HepG2 (cell line): ENCODE results near the gene FBF1. TPM values are rescaled to one million over a fixed set of nuclear protein-coding genes. Genes with fewer than 3 reads are reported as not detected.

Experiments
- AHDC1 ChIP-seq: sonication (generic); formaldehyde crosslinking; IDR thresholded peaks from 2 replicates; pipeline ENCODE4 v1.5.1; 2020; ENCODE audit warnings: mild to moderate bottlenecking, missing genetic modification reagents, borderline replicate concordance
- CREB1 ChIP-seq, 2 experiments: fragments of 450-650 bp in 1 of 2; IDR thresholded peaks; 2 replicates each; pipeline ENCODE4 v1.6.1; 2016 to 2017; ENCODE audit warnings: control low read depth in 1 of 2, mild to moderate bottlenecking in 1 of 2, missing compliant biosample characterization in 1 of 2, missing genetic modification characterization in 1 of 2
- FOXA3 ChIP-seq: IDR thresholded peaks from 2 replicates; pipeline ENCODE4 v1.6.1; 2016; ENCODE audit warnings: missing genetic modification reagents, missing compliant biosample characterization
- GATAD2A ChIP-seq: IDR thresholded peaks from 2 replicates; pipeline ENCODE4 v1.6.1; 2016
- HOXA5 ChIP-seq: sonication (generic); formaldehyde crosslinking; IDR thresholded peaks from 2 replicates; pipeline ENCODE4 v1.4.0; 2020; ENCODE audit warnings: missing genetic modification reagents
- MXD4 ChIP-seq: IDR thresholded peaks from 2 replicates; pipeline ENCODE4 v1.6.1; 2016; ENCODE audit warnings: mild to moderate bottlenecking, missing biosample characterization, missing genetic modification reagents
- NR2F6 ChIP-seq, 2 experiments: IDR thresholded peaks; 2 replicates each; pipeline ENCODE4 v1.6.1; 2016; ENCODE audit warnings: antibody characterized with exemption in 1 of 2, mild to moderate bottlenecking in 1 of 2
- PITX1 ChIP-seq: sonication (generic); formaldehyde crosslinking; IDR thresholded peaks from 2 replicates; pipeline ENCODE4 v1.5.1; 2020; ENCODE audit warnings: mild to moderate bottlenecking, missing genetic modification reagents
- SAP130 ChIP-seq: IDR thresholded peaks from 2 replicates; pipeline ENCODE4 v1.6.1; 2016; ENCODE audit warnings: low read depth
- SMAD9 ChIP-seq: sonication (generic); formaldehyde crosslinking; IDR thresholded peaks from 2 replicates; pipeline ENCODE4 v1.5.1; 2020; ENCODE audit warnings: mild to moderate bottlenecking, missing genetic modification reagents
- SOX13 ChIP-seq, 3 experiments: fragments of 450-650 bp in 1 of 3; sonication (generic) in 1 of 3; formaldehyde crosslinking in 1 of 3; IDR thresholded peaks in 2 of 3; conservative IDR thresholded peaks in 1 of 3; 2 replicates each; pipeline versions ENCODE4 v1.5.0 to v1.6.1; 2016 to 2020; ENCODE audit warnings: antibody characterized with exemption in 1 of 3, mild to moderate bottlenecking in 1 of 3, missing compliant biosample characterization in 1 of 3, missing genetic modification reagents in 1 of 3, moderate library complexity in 1 of 3
- SUZ12 ChIP-seq: fragments of 150-350 bp; IDR thresholded peaks from 2 replicates; pipeline ENCODE4 v1.6.1; 2014; ENCODE audit warnings: low read depth, low read length
- TBX2 ChIP-seq: sonication (generic); formaldehyde crosslinking; IDR thresholded peaks from 2 replicates; pipeline ENCODE4 v1.5.0; 2020; ENCODE audit warnings: missing genetic modification reagents, mild to moderate bottlenecking, borderline replicate concordance
- ZBTB8A ChIP-seq: sonication (generic); formaldehyde crosslinking; IDR thresholded peaks from 2 replicates; pipeline ENCODE4 v1.4.0; 2020; ENCODE audit warnings: mild to moderate bottlenecking, low read depth, missing genetic modification reagents, borderline replicate concordance
- ZEB1 ChIP-seq: IDR thresholded peaks from 2 replicates; pipeline ENCODE4 v1.6.1; 2012; ENCODE audit warnings: mild to moderate bottlenecking, low read depth, inconsistent platforms; ENCODE audit not compliant: insufficient replicate concordance
- ZHX2 ChIP-seq, 2 experiments: sonication (generic) in 1 of 2; formaldehyde crosslinking in 1 of 2; IDR thresholded peaks; 2 replicates each; pipeline versions ENCODE4 v1.6.1 to v1.9.0; 2014 to 2022; ENCODE audit warnings: antibody characterized with exemption in 1 of 2, borderline replicate concordance in 1 of 2, inconsistent platforms in 1 of 2, low read depth in 1 of 2, missing genetic modification reagents in 1 of 2
- ZSCAN9 ChIP-seq: IDR thresholded peaks from 2 replicates; pipeline ENCODE4 v1.6.1; 2016; ENCODE audit warnings: borderline replicate concordance
- polyA plus RNA-seq, 8 experiments: library from polyadenylated mRNA; depleted of rRNA in 3 of 8; stranded (reverse) in 7 of 8; unstranded in 1 of 8; fragments of >200 nt; fragmentation: Illumina TruSeq in 4 of 8; extraction: Trizol in 4 of 8; gene quantifications; 2 replicates each; pipeline versions ENCODE4 v1.2.1 to v1.2.3, GENCODE V29; 2011 to 2016; ENCODE audit warnings: low read depth in 4 of 8, missing spikeins in 1 of 8, mixed read lengths in 1 of 8; ENCODE audit not compliant: insufficient read depth in 1 of 8
- total RNA-seq, 5 experiments: library from RNA; depleted of rRNA; stranded (reverse); fragments of >200 nt; fragmentation: Illumina TruSeq; extraction: Trizol; gene quantifications; 2 replicates each; pipeline ENCODE4 v1.2.3, GENCODE V29; 2016; ENCODE audit warnings: low read depth in 1 of 5

The FBF1 gene
- total and polyA plus RNA-seq, 2 of the 13 experiments (the other 11 are each of a cell fraction or from before 2014, with no cell fraction given), result 2.4 to 8.1 TPM

- no peak for TF ChIP-seq ZBTB8A
- TF ChIP-seq TBX2 (CRISPR knock-in tag), result 0 out of 2 replicates have a peak, but pooled peaks have one; percentile 48
- TF ChIP-seq AHDC1, result peak; percentile 32; the same call in 1 of the 2 replicates
- no peak for TF ChIP-seq ZHX2 (IDR thresholded peaks at IDR 0.05; ENCODE audit: low read depth)
- 0 out of 2 replicates have a peak, but pooled peaks have one; percentile 36 for TF ChIP-seq ZHX2 (CRISPR knock-in tag; IDR thresholded peaks at IDR 0.05; ENCODE audit: borderline replicate concordance)
- TF ChIP-seq FOXA3 (CRISPR knock-in tag), result peak; percentile 49
- no peak for TF ChIP-seq HOXA5
- no peak for TF ChIP-seq GATAD2A (CRISPR knock-in tag)
- TF ChIP-seq SUZ12, result no peak
- TF ChIP-seq NR2F6 (IDR thresholded peaks at IDR 0.05), result 0 out of 2 replicates have a peak, but pooled peaks have one; percentile 20
- TF ChIP-seq NR2F6 (CRISPR knock-in tag; IDR thresholded peaks at IDR 0.05), result no peak
- TF ChIP-seq ZEB1, result peak; percentile 58
- no peak for TF ChIP-seq SOX13 (IDR thresholded peaks at IDR 0.05)
- peak in 1 of 2 experiments; percentile 18; a peak in 1 of 4 replicates for TF ChIP-seq SOX13 (CRISPR knock-in tag; conservative IDR thresholded peaks at IDR 0.05 in 1 of 2, IDR thresholded peaks at IDR 0.05 in 1 of 2)
- TF ChIP-seq SAP130 (CRISPR knock-in tag), result peak; percentile 53; the same call in 1 of the 2 replicates
- TF ChIP-seq CREB1 (IDR thresholded peaks at IDR 0.05), result no peak
- TF ChIP-seq CREB1 (CRISPR knock-in tag; IDR thresholded peaks at IDR 0.05), result peak; percentile 61; the same call in 1 of the 2 replicates
- 0 out of 2 replicates have a peak, but pooled peaks have one; percentile 8 for TF ChIP-seq MXD4
- TF ChIP-seq PITX1 (CRISPR knock-in tag), result peak; percentile 81
- TF ChIP-seq ZSCAN9 (CRISPR knock-in tag), result no peak
- no peak for TF ChIP-seq SMAD9 (CRISPR knock-in tag)
These were observed 18.4 kb upstream of the FBF1 start (continued) for GRCh38 chr17:75959051-75959838.
